Activated T-cell treated with anti-CD3 and anti-CD28 coated beads, Interleukin-2, amount 50 U/mL, for 4 hours (primary cell): Measurements from ENCODE around the gene TANK. TPM values are rescaled to one million over a fixed set of nuclear protein-coding genes. Genes with fewer than 3 reads are reported as not detected.
A peak's percentile ranks its signal among the peaks of the same experiment; 100 is the strongest.

ENCODE experiments used
- ATAC-seq, 2 donors: fragments of 200-7000 bp; cut with Tn5 transposase; one replicate each; pipeline ENCODE4 v1.10.0; 2021
- DNase-seq: peaks from one replicate; pipeline ENCODE4 v3.0.0-alpha.2; 2020
- H3K27me3 Mint-ChIP-seq: one replicate; pipeline ENCODE4 v1.8.0; 2021; ENCODE audit warnings: low read depth, mixed read lengths
- H3K36me3 Mint-ChIP-seq: one replicate; pipeline ENCODE4 v1.8.0; 2022; ENCODE audit warnings: mixed read lengths; ENCODE audit not compliant: insufficient read depth
- H3K4me1 Mint-ChIP-seq: one replicate; pipeline ENCODE4 v1.8.0; 2021; ENCODE audit warnings: low read depth, mixed read lengths
- H3K4me3 Mint-ChIP-seq: one replicate; pipeline ENCODE4 v1.8.0; 2021; ENCODE audit warnings: mild to moderate bottlenecking, moderate library complexity, mixed read lengths
- H3K9me3 Mint-ChIP-seq: one replicate; pipeline ENCODE4 v1.8.0; 2021; ENCODE audit warnings: mixed read lengths
- total RNA-seq, 3 donors: library from RNA; stranded (reverse); gene quantifications; one replicate each; pipeline ENCODE4 v1.2.1, GENCODE V29; 2021

Gene TANK
- 10 to 100 TPM; 42.7 to 61.2 (median 61.1) TPM for total RNA-seq

GRCh38 chr2:161160226-161161073, at the start of gene TANK:
TSS of gene TANK (plus strand) at chr2:161160428. CDS start at chr2:161179663, 19,235 bp downstream.
- peak within 1 kb of the TSS; percentile 99 for H3K4me3 Mint-ChIP-seq
- H3K9me3 Mint-ChIP-seq, result no peaks in the 10 kb centered on the region
- peaks cover 28% of the 10 kb centered on the region for H3K36me3 Mint-ChIP-seq
- ATAC-seq, result peak; percentile 95 to 97
- peak; percentile 77 for DNase-seq
- H3K27me3 Mint-ChIP-seq, result no peaks in the 10 kb centered on the region
- peaks cover 51% of the 10 kb centered on the region for H3K4me1 Mint-ChIP-seq

GRCh38 chr2:161111531-161111930, 48.7 kb upstream of the TANK start:
- DNase-seq (no peak), ATAC-seq (no peak)
- Mint-ChIP-seq H3K9me3 (no peaks in the 10 kb centered on the region), H3K4me3 (no peak overlapping the region), H3K27me3 (no peaks in the 10 kb centered on the region), H3K4me1 (peaks cover 1% of the 10 kb centered on the region), H3K36me3 (no peaks in the 10 kb centered on the region)

GRCh38 chr2:161112908-161113307, 47.3 kb upstream of the TANK start:
- no peaks in the 10 kb centered on the region for H3K27me3 Mint-ChIP-seq
- no peak overlapping the region for H3K4me3 Mint-ChIP-seq
- ATAC-seq (no peak), DNase-seq (no peak)
- H3K36me3 Mint-ChIP-seq, result no peaks in the 10 kb centered on the region
- peaks cover 1% of the 10 kb centered on the region for H3K4me1 Mint-ChIP-seq
- H3K9me3 Mint-ChIP-seq, result no peaks in the 10 kb centered on the region

- DNase-seq (no peak), ATAC-seq (peak; percentile 43 to 78)
- Mint-ChIP-seq H3K27me3 (no peaks in the 10 kb centered on the region), H3K36me3 (no peaks in the 10 kb centered on the region), H3K4me3 (no peak overlapping the region), H3K4me1 (peaks cover 1% of the 10 kb centered on the region), H3K9me3 (no peaks in the 10 kb centered on the region)
These were observed 46.3 kb upstream of the TANK start for GRCh38 chr2:161113693-161114575.

GRCh38 chr2:161115205-161115604, 45.0 kb upstream of the TANK start:
- no peaks in the 10 kb centered on the region for H3K36me3 Mint-ChIP-seq
- H3K27me3 Mint-ChIP-seq, result no peaks in the 10 kb centered on the region
- no peak for ATAC-seq
- H3K4me3 Mint-ChIP-seq, result no peak overlapping the region
- no peaks in the 10 kb centered on the region for H3K9me3 Mint-ChIP-seq
- H3K4me1 Mint-ChIP-seq, result peaks cover 1% of the 10 kb centered on the region
- no peak for DNase-seq

GRCh38 chr2:161115605-161116380, 44.4 kb upstream of the TANK start:
- H3K9me3 Mint-ChIP-seq, result no peaks in the 10 kb centered on the region
- DNase-seq (no peak), ATAC-seq (no peak)
- H3K27me3 Mint-ChIP-seq, result no peaks in the 10 kb centered on the region
- H3K4me1 Mint-ChIP-seq, result peaks cover 1% of the 10 kb centered on the region
- H3K36me3 Mint-ChIP-seq, result no peaks in the 10 kb centered on the region
- H3K4me3 Mint-ChIP-seq, result no peak overlapping the region

- no peak for DNase-seq
- no peaks in the 10 kb centered on the region for H3K9me3 Mint-ChIP-seq
- H3K4me1 Mint-ChIP-seq, result peaks cover 1% of the 10 kb centered on the region
- no peaks in the 10 kb centered on the region for H3K36me3 Mint-ChIP-seq
- H3K4me3 Mint-ChIP-seq, result no peak overlapping the region
- no peaks in the 10 kb centered on the region for H3K27me3 Mint-ChIP-seq
- ATAC-seq, result no peak
These were observed 43.7 kb upstream of the TANK start for GRCh38 chr2:161116509-161116908.

GRCh38 chr2:161117506-161117905, 42.7 kb upstream of the TANK start:
- H3K27me3 Mint-ChIP-seq, result no peaks in the 10 kb centered on the region
- H3K4me3 Mint-ChIP-seq, result no peak overlapping the region
- H3K4me1 Mint-ChIP-seq, result peaks cover 4% of the 10 kb centered on the region
- DNase-seq (no peak), ATAC-seq (no peak)
- no peaks in the 10 kb centered on the region for H3K9me3 Mint-ChIP-seq
- no peaks in the 10 kb centered on the region for H3K36me3 Mint-ChIP-seq

GRCh38 chr2:161118722-161119121, 41.5 kb upstream of the TANK start:
- Mint-ChIP-seq H3K9me3 (no peaks in the 10 kb centered on the region), H3K4me1 (peaks cover 16% of the 10 kb centered on the region), H3K27me3 (no peaks in the 10 kb centered on the region), H3K4me3 (no peak overlapping the region), H3K36me3 (no peaks in the 10 kb centered on the region)
- ATAC-seq (no peak), DNase-seq (no peak)

GRCh38 chr2:161119483-161119882, 40.7 kb upstream of the TANK start:
- Mint-ChIP-seq H3K36me3 (no peaks in the 10 kb centered on the region), H3K27me3 (no peaks in the 10 kb centered on the region), H3K9me3 (no peaks in the 10 kb centered on the region), H3K4me1 (peaks cover 24% of the 10 kb centered on the region), H3K4me3 (no peak overlapping the region)
- DNase-seq (no peak), ATAC-seq (no peak)

GRCh38 chr2:161120775-161121174, 39.5 kb upstream of the TANK start:
- Mint-ChIP-seq H3K27me3 (no peaks in the 10 kb centered on the region), H3K4me1 (peaks cover 24% of the 10 kb centered on the region), H3K4me3 (no peak overlapping the region), H3K36me3 (no peaks in the 10 kb centered on the region), H3K9me3 (no peaks in the 10 kb centered on the region)
- no peak for ATAC-seq
- no peak for DNase-seq

GRCh38 chr2:161121622-161122021, 38.6 kb upstream of the TANK start:
- no peak for DNase-seq
- peaks cover 23% of the 10 kb centered on the region for H3K4me1 Mint-ChIP-seq
- H3K4me3 Mint-ChIP-seq, result no peak overlapping the region
- no peaks in the 10 kb centered on the region for H3K27me3 Mint-ChIP-seq
- ATAC-seq, result no peak
- no peaks in the 10 kb centered on the region for H3K9me3 Mint-ChIP-seq
- H3K36me3 Mint-ChIP-seq, result no peaks in the 10 kb centered on the region

GRCh38 chr2:161122772-161123530, 37.3 kb upstream of the TANK start:
- Mint-ChIP-seq H3K9me3 (no peaks in the 10 kb centered on the region), H3K4me3 (peak overlapping the region; percentile 2)
- peak; percentile 11 for DNase-seq

More at GRCh38 chr2:161122772-161123530, 37.3 kb upstream of the TANK start:
- Mint-ChIP-seq H3K4me1 (peaks cover 23% of the 10 kb centered on the region), H3K27me3 (no peaks in the 10 kb centered on the region), H3K36me3 (no peaks in the 10 kb centered on the region)
- peak; percentile 91 to 96 for ATAC-seq
